Activated CD4-positive, alpha-beta T cell treated with anti-CD3 and anti-CD28 coated beads, Interleukin-2, Interleukin-6, amounts not matched to agents 100 ng/mL and 50 ng/mL, durations not matched to agents 16 hours and 8 hours (primary cell): ENCODE data around the gene IFNLR1.
"Not testable (repeated sequence)": the region's sequence is repeated elsewhere in the genome, so short reads cannot be mapped to it uniquely, and the experiment has no call there.

Experiments used
- DNase-seq: peaks from one replicate; pipeline ENCODE4 v3.0.0-alpha.2; 2020

Gene IFNLR1

GRCh38 chr1:24186993-24187790 is at the start of gene IFNLR1:
Gene IFNLR1 (minus strand): TSS chr1:24187289. CDS start chr1:24187248, 41 bp downstream.
- peak; percentile 72 for DNase-seq

GRCh38 chr1:24235921-24236788 is 49.1 kb upstream of the IFNLR1 start:
- peak; percentile 36 for DNase-seq

GRCh38 chr1:24233684-24234600 is 46.9 kb upstream of the IFNLR1 start:
- no peak for DNase-seq

GRCh38 chr1:24231701-24232100 is 44.6 kb upstream of the IFNLR1 start:
- no peak for DNase-seq

GRCh38 chr1:24228311-24228710 is 41.2 kb upstream of the IFNLR1 start:
- peak; percentile 47 for DNase-seq

GRCh38 chr1:24226749-24227148 is 39.7 kb upstream of the IFNLR1 start:
- peak; percentile 57 for DNase-seq

- no peak for DNase-seq
These were observed 37.7 kb upstream of the IFNLR1 start for GRCh38 chr1:24224761-24225160.

GRCh38 chr1:24224086-24224485 is 37.0 kb upstream of the IFNLR1 start:
- DNase-seq, result no peak

GRCh38 chr1:24222793-24223192 is 35.7 kb upstream of the IFNLR1 start:
- no peak for DNase-seq

GRCh38 chr1:24222008-24222605 is 35.0 kb upstream of the IFNLR1 start:
- DNase-seq, result no peak

- no peak for DNase-seq
These were observed 34.2 kb upstream of the IFNLR1 start for GRCh38 chr1:24221246-24221645.

GRCh38 chr1:24216276-24217074 is 29.4 kb upstream of the IFNLR1 start:
- no peak for DNase-seq

- no peak for DNase-seq
These were observed 28.2 kb upstream of the IFNLR1 start for GRCh38 chr1:24215226-24215814.

- no peak for DNase-seq
These were observed 25.3 kb upstream of the IFNLR1 start for GRCh38 chr1:24212376-24212775.

GRCh38 chr1:24210195-24210627 is 23.1 kb upstream of the IFNLR1 start:
- no peak for DNase-seq

GRCh38 chr1:24209097-24209496 is 22.0 kb upstream of the IFNLR1 start:
- no peak for DNase-seq

- no peak for DNase-seq
These were observed 20.6 kb upstream of the IFNLR1 start for GRCh38 chr1:24207709-24208108.

- DNase-seq, result not testable (repeated sequence)
These were observed 20.3 kb upstream of the IFNLR1 start for GRCh38 chr1:24207395-24207687.

- no peak for DNase-seq
These were observed 19.7 kb upstream of the IFNLR1 start for GRCh38 chr1:24206516-24207394.

GRCh38 chr1:24206083-24206464 is 19.0 kb upstream of the IFNLR1 start:
- DNase-seq, result no peak
